GM12874 (cell line): Measurements from ENCODE around the gene EZR.

Experiments
- TF ChIP-seq, protein P1 (sequence below): IDR thresholded peaks from 2 replicates; pipeline ENCODE4 v1.5.1; 2011; ENCODE audit warnings: low read depth, mild to moderate bottlenecking, control low read depth, low read length, moderate library complexity; ENCODE audit not compliant: insufficient read depth

EZR gene

DNA sequence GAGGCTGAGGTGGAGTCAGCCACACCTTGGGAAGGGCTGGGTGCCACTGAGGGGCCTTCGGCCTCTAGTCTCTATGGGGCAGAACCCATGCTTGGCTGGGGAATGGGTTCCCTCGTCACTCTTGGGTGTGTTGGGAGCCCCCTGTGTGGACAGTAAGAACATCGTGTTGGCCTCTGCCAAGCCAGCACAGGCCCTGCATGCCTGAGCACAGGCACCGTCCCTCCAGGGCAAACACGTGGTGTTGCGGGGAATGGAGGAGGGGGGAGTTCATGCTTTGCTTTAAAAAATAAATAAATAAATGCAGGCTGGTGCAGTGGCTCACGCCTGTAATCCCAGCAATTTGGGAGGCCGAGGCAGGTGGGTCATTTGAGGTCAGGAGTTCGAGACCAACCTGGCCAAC, 63.0 kb downstream of the EZR start:
- TF ChIP-seq, protein P1, sequence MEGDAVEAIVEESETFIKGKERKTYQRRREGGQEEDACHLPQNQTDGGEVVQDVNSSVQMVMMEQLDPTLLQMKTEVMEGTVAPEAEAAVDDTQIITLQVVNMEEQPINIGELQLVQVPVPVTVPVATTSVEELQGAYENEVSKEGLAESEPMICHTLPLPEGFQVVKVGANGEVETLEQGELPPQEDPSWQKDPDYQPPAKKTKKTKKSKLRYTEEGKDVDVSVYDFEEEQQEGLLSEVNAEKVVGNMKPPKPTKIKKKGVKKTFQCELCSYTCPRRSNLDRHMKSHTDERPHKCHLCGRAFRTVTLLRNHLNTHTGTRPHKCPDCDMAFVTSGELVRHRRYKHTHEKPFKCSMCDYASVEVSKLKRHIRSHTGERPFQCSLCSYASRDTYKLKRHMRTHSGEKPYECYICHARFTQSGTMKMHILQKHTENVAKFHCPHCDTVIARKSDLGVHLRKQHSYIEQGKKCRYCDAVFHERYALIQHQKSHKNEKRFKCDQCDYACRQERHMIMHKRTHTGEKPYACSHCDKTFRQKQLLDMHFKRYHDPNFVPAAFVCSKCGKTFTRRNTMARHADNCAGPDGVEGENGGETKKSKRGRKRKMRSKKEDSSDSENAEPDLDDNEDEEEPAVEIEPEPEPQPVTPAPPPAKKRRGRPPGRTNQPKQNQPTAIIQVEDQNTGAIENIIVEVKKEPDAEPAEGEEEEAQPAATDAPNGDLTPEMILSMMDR: no peak

DNA sequence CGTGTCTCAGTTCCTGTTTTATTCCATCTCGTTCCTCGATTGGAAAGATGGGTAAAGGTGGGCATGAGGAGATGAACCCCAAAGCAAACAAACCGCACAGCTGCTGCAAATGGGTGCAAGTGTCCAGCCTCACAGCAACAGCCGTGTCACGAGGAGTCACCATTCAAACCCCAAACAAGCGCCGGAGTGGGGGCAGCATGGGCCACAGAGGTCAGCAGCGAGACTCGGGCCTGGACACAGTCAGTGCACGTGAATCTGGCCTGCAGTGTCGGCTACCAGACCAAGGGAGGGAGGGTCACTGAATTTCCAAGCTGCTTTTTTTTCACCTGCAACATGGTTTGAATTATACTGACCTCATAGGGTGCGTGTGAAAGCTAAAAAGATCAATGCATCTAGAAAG, 63.5 kb downstream of the EZR start:
- TF ChIP-seq, protein P1: no peak

DNA sequence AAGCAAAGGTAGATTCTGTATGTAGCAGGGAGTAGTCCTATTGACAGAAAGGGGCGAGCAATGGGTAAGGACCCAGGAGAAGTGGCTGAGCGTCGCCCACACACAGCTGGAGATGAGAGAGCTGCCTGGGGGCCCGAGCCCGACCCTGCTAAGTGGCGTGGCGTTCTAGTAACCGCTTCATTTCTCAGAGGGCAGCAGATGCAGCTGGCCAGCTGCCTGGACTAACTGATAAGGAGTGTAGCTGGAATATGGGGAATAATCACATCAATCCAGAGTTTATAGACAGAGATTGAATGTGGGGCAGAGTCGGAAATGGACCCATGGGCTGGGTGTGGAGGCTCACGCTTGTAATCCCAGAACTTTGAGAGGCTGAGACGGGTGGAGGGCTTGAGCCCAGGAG, 64.4 kb downstream of the EZR start:
- TF ChIP-seq, protein P1: no peak

DNA sequence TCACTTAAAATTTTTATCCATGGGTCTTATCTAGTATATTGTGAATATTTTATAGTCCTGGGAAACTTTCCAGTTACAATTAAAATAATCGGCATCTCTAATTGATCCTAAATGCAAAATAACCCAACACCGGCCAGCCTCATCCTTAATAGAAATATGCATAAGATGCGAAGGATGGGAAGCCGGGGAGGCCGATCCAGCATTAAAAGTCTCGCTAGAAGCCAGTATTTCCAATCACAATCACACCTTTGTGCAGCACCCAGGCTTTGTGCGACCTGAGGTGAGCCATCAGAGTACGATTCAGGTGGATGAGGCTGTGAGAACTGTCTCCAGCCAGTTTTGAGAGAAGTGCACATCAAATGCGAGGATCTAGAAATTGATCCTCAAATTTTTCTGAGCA, 65.4 kb downstream of the EZR start:
- TF ChIP-seq, protein P1: no peak

DNA sequence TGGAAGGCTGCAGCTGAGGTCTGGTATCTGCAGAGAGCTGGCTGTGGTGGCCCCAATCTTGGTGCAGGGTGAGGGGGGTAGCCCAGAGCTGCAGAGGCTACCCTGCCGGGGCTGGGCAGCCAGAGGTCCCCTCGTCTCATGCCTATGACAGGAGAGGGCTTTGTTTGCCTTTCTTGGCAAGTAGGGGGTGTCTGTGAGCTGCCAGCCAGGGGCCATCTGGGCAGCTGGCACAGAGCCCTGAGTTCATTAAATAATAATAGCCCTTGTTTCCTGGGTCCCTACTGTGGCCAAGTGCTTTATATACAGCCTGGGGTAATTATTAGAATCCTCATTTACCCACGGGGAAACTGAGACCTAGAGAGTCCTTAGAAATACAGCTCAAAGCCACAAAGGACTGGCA, 66.6 kb downstream of the EZR start:
- TF ChIP-seq, protein P1: peak; percentile 33; the same call in 1 of the 2 replicates

DNA sequence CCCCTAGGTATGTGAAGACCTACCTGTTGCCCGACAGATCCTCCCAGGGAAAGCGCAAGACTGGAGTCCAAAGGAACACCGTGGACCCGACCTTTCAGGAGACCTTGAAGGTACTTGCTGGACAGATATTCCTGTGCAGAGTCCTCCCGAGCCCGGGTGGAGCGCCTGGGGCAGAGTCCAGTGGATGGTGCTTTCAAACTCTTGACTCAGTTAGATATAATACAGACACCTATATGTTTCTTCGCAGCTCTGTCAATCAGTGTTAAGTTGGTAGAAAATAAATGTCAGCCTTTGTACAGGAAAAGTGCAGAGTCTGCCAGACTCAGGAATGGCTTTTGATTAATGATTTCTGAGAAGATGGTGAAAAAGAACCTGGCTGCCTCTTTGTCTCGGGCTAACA, 67.2 kb downstream of the EZR start:
- TF ChIP-seq, protein P1: no peak

DNA sequence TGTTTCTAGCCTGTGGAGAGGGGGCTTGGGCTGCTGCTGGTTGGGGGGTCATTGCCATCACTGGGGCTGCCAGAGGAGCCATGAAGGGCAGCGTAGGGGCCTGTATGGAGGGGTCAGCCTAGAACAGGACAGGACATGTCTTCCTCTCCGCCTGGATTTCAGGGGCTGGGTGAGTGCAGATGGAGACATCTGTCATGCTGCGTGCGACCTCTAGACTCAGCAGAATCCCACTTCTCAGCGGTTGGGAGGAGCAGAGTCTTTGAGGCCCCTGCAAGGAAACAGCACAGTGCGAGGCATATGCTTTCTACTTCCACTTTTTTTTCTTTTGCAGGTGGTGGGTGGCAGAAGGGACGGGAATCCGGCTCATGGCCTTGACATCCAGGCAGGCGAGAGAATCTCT, 67.9 kb downstream of the EZR start:
- TF ChIP-seq, protein P1: no peak

DNA sequence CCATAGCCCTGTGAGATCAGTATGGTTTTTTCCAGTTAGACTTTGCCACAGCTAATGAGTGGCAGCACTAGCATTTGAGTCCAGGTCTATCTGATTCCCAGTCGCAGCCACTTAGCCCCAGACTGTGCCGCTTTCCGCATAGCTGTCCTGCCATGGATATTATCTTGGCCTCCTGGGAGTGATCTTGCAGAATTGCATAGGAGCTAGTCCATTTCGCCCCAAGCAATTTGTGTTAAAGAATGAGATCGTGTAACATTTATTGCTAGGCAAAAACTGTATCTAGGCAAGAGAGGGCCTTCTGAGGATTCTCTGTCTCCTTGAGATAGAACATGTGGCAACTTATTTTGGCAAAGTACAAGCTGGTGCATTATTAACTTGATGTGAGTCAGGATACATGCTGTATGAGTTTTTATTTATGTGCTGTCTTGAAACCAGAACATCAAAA, 74.2 kb downstream of the EZR start:
- TF ChIP-seq, protein P1: no peak
